AG09319 (cell line): Measurements from ENCODE around the gene OR10P1.

Experiments
- DNase-seq: peaks from one replicate; pipeline ENCODE4 v3.0.0-alpha.2; 2010; ENCODE audit warnings: low read depth; ENCODE audit errors: extremely low read depth
- CTCF ChIP-seq: IDR thresholded peaks from 2 replicates; pipeline ENCODE4 v1.5.1; 2011; ENCODE audit warnings: low read depth, mild to moderate bottlenecking, inconsistent platforms, low read length, moderate library complexity

Gene OR10P1

GRCh38 chr12:55676707-55677106, 40.0 kb downstream of the OR10P1 start:
- no peak for TF ChIP-seq CTCF
- DNase-seq = no peak

- no peak for TF ChIP-seq CTCF
- DNase-seq = no peak
Measured at GRCh38 chr12:55679691-55680090, 43.0 kb downstream of the OR10P1 start.

GRCh38 chr12:55681142-55682077, 44.7 kb downstream of the OR10P1 start:
- peak; percentile 12 for DNase-seq
- TF ChIP-seq CTCF = peak; percentile 36

GRCh38 chr12:55682087-55682796, 45.5 kb downstream of the OR10P1 start:
- no peak for TF ChIP-seq CTCF
- DNase-seq = no peak

GRCh38 chr12:55683676-55684075, 47.0 kb downstream of the OR10P1 start:
- no peak for DNase-seq
- no peak for TF ChIP-seq CTCF

GRCh38 chr12:55684761-55685370, 48.2 kb downstream of the OR10P1 start:
- no peak for TF ChIP-seq CTCF
- DNase-seq = no peak
